Fibroblast of pulmonary artery (primary cell): ENCODE measurements around the gene RPS29.

ENCODE experiments used
- DNase-seq: peaks from one replicate; pipeline ENCODE4 v3.0.0-alpha.2; 2010; ENCODE audit warnings: low read depth
- H3K4me3 ChIP-seq: replicated peaks from 2 replicates; pipeline ENCODE4 v1.5.1; 2011; ENCODE audit warnings: low read depth, mild to moderate bottlenecking, control low read depth, low read length, moderate library complexity
- TF ChIP-seq, protein P1 (sequence below): IDR thresholded peaks from 2 replicates; pipeline ENCODE4 v1.5.1; 2011; ENCODE audit warnings: mild to moderate bottlenecking, control low read depth, low read length, inconsistent platforms; ENCODE audit errors: missing control alignments

The RPS29 gene

GRCh38 chr14:49594347-49595091 is 8.3 kb upstream of the RPS29 start:
- DNase-seq = peak; percentile 75
- TF ChIP-seq, protein P1, sequence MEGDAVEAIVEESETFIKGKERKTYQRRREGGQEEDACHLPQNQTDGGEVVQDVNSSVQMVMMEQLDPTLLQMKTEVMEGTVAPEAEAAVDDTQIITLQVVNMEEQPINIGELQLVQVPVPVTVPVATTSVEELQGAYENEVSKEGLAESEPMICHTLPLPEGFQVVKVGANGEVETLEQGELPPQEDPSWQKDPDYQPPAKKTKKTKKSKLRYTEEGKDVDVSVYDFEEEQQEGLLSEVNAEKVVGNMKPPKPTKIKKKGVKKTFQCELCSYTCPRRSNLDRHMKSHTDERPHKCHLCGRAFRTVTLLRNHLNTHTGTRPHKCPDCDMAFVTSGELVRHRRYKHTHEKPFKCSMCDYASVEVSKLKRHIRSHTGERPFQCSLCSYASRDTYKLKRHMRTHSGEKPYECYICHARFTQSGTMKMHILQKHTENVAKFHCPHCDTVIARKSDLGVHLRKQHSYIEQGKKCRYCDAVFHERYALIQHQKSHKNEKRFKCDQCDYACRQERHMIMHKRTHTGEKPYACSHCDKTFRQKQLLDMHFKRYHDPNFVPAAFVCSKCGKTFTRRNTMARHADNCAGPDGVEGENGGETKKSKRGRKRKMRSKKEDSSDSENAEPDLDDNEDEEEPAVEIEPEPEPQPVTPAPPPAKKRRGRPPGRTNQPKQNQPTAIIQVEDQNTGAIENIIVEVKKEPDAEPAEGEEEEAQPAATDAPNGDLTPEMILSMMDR = no peak
- no peak overlapping the region for H3K4me3 ChIP-seq

GRCh38 chr14:49593016-49593415 is 6.8 kb upstream of the RPS29 start:
- TF ChIP-seq, protein P1 = peak; percentile 0

DNA sequence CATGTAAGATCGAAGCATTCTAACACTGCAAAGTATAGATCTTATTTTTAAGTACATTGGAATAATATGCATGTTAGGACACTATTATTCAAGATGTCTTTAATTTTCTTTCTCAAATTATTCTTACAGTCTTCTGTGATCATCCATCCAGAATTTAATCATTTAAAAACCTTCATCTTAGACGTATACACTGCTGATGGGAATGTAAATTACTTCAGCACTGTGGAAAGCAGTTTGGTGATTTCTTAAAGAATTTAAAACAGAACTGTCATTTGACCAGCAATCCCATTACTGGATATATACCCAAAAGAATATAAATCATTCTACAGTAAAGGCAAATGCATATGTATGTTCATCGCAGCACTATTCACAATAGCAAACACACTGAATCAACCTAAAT is 3.2 kb upstream of the RPS29 start:
- DNase-seq = no peak
- H3K4me3 ChIP-seq = no peak overlapping the region
- TF ChIP-seq, protein P1 = no peak

More at GRCh38 chr14:49593016-49593415, 6.8 kb upstream of the RPS29 start:
- DNase-seq = peak; percentile 50
- no peak overlapping the region for H3K4me3 ChIP-seq

- peak overlapping the region; percentile 71 for H3K4me3 ChIP-seq
- peak; percentile 88 for DNase-seq
- TF ChIP-seq, protein P1 = peak; percentile 68
These were observed 687 bp upstream of the RPS29 start for GRCh38 chr14:49586673-49587460.

DNA sequence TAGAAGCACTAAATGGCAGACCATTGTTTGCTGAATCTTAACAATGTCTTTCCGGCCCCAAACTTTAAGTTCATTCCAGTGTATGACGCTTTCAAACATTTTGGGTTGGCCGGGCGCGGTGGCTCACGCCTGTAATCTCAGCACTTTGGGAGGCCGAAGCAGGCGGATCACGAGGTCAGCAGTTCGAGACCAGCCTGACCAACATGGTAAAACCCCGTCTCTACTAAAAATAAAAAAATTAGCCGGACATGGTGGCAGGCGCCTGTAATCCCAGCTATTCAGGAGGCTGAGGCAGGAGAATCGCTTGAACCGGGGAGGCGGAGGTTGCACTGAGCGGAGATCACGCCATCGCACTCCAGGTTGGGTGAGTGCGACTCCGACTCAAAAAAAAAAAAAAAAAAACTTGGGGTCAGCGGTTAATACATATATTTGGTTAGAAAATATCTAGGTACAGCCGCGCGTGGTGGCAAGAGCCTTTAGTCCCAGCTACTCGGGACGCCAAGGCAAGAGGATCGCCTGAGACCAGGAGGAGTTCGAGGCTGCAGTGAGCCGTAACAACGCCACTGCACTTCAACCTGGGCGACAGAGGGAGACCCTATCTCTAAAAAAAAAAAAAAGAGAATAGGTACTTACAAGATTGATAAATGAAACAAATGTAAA is 1.1 kb downstream of the RPS29 start:
- H3K4me3 ChIP-seq = peak overlapping the region; percentile 71
- DNase-seq = peak; percentile 40

DNA sequence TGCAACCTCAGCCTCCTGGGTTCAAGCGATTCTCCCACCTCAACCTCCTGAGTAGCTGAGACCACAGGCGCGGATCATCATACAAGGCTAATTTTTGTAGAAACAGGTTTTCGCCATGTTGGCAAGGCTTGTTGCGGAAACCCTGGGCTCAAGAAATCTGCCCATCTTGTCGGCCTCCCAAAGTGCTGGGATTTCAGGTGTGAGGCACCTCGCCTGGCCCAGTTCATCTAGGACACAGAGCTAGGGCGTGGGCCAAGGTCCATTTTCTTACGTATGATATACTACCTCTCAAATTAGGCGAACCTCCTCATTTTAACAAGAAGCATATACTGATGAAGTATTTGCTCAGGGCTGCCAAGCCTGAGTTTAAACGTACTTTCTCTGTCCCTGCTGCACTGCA is 2.1 kb downstream of the RPS29 start:
- H3K4me3 ChIP-seq = peak overlapping the region; percentile 71
- DNase-seq = no peak
- TF ChIP-seq, protein P1 = no peak

DNA sequence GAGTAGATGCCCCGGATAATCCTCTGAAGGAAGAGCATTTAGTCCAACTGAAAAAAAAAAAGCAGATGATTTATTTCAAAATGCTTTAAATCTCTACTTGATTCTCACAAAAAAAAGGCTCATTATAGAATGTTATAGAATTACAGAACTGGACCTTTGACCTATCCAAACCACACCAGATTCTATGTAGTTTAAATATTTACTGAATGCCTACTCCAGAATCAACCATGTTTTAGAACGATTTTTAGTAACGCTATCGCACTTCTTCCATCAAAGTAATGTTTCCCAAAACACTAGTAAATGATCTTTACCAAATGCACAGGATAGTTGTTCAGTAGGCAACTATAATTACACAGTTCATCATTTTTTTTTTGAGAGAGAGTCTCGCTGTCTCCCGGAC is 2.6 kb downstream of the RPS29 start:
- TF ChIP-seq, protein P1 = no peak
- DNase-seq = no peak
- no peak overlapping the region for H3K4me3 ChIP-seq
